HG03097 (cell line): ENCODE data around the gene MEGF10.
A peak's percentile ranks its signal among the peaks of the same experiment; 100 is the strongest.

Experiments
- ATAC-seq: cut with Tn5 transposase; IDR thresholded peaks from one replicate; pipeline ENCODE4 v1.9.1; 2021; ENCODE audit not compliant: unreplicated experiment, low FRiP score

Gene MEGF10

GRCh38 chr5:127409246-127409917 is 118.8 kb downstream of the MEGF10 start:
- no peak for ATAC-seq

- ATAC-seq = no peak
These were observed 119.5 kb downstream of the MEGF10 start for GRCh38 chr5:127409921-127410675.

GRCh38 chr5:127410959-127411358 is 120.4 kb downstream of the MEGF10 start:
- ATAC-seq = peak; percentile 73

- no peak for ATAC-seq
These were observed 120.8 kb downstream of the MEGF10 start for GRCh38 chr5:127411381-127411780.

- no peak for ATAC-seq
These were observed 122.1 kb downstream of the MEGF10 start for GRCh38 chr5:127412698-127413097.

GRCh38 chr5:127415034-127415433 is 124.4 kb downstream of the MEGF10 start:
- ATAC-seq = no peak

GRCh38 chr5:127416906-127417305 is 126.3 kb downstream of the MEGF10 start:
- ATAC-seq = no peak

GRCh38 chr5:127417528-127417927 is 126.9 kb downstream of the MEGF10 start:
- ATAC-seq = no peak

GRCh38 chr5:127418367-127418766 is 127.8 kb downstream of the MEGF10 start:
- no peak for ATAC-seq

GRCh38 chr5:127418974-127419682 is 128.5 kb downstream of the MEGF10 start:
- no peak for ATAC-seq

- no peak for ATAC-seq
These were observed 129.2 kb downstream of the MEGF10 start for GRCh38 chr5:127419683-127420257.

- no peak for ATAC-seq
These were observed 130.2 kb downstream of the MEGF10 start for GRCh38 chr5:127420758-127421157.

- no peak for ATAC-seq
These were observed 130.9 kb downstream of the MEGF10 start for GRCh38 chr5:127421471-127421870.

- ATAC-seq = no peak
These were observed 132.7 kb downstream of the MEGF10 start for GRCh38 chr5:127423173-127423798.

GRCh38 chr5:127425037-127425436 is 134.4 kb downstream of the MEGF10 start:
- no peak for ATAC-seq

GRCh38 chr5:127425868-127426267 is 135.3 kb downstream of the MEGF10 start:
- no peak for ATAC-seq

- ATAC-seq = no peak
These were observed 136.1 kb downstream of the MEGF10 start for GRCh38 chr5:127426661-127427060.

- ATAC-seq = no peak
These were observed 137.7 kb downstream of the MEGF10 start for GRCh38 chr5:127428276-127428675.

GRCh38 chr5:127428748-127429147 is 138.2 kb downstream of the MEGF10 start:
- ATAC-seq = no peak

GRCh38 chr5:127429928-127430327 is 139.3 kb downstream of the MEGF10 start:
- no peak for ATAC-seq

GRCh38 chr5:127430627-127431026 is 140.0 kb downstream of the MEGF10 start:
- no peak for ATAC-seq
